Endodermal cell (in vitro differentiated cells): ENCODE measurements around the gene NEURL4. TPM values are rescaled to one million over a fixed set of nuclear protein-coding genes. Genes with fewer than 3 reads are reported as not detected.
A peak's percentile ranks its signal among the peaks of the same experiment; 100 is the strongest.

Experiments used
- DNase-seq: peaks from one replicate; pipeline ENCODE4 v3.0.0-alpha.2; 2017
- H3K27ac ChIP-seq: 2 replicates; pipeline ENCODE4 v1.5.1; 2013; ENCODE audit warnings: mild to moderate bottlenecking, low read depth, low read length, moderate library complexity
- H3K27me3 ChIP-seq: 2 replicates; pipeline ENCODE4 v1.6.1; 2013; ENCODE audit warnings: mild to moderate bottlenecking, low read length, moderate library complexity; ENCODE audit not compliant: insufficient read depth, control insufficient read depth, poor library complexity, severe bottlenecking
- H3K36me3 ChIP-seq: 2 replicates; pipeline ENCODE4 v1.7.0; 2013; ENCODE audit warnings: mild to moderate bottlenecking, low read length, moderate library complexity; ENCODE audit not compliant: control insufficient read depth, insufficient read depth
- H3K4me1 ChIP-seq: one replicate; pipeline ENCODE4 v1.7.0; 2013; ENCODE audit warnings: low read length; ENCODE audit not compliant: control insufficient read depth, insufficient read depth
- H3K4me3 ChIP-seq: 2 replicates; pipeline ENCODE4 v1.5.1; 2013; ENCODE audit warnings: mild to moderate bottlenecking, low read length, moderate library complexity
- H3K9ac ChIP-seq: 2 replicates; pipeline ENCODE4 v1.6.1; 2013; ENCODE audit warnings: mild to moderate bottlenecking, low read length, moderate library complexity; ENCODE audit not compliant: poor library complexity, severe bottlenecking; ENCODE audit errors: extremely low read depth
- H3K9me3 ChIP-seq: 2 replicates; pipeline ENCODE4 v1.6.1; 2013; ENCODE audit warnings: mild to moderate bottlenecking, low read length, moderate library complexity; ENCODE audit not compliant: control insufficient read depth
- H3K27ac Mint-ChIP-seq: 2 replicates; pipeline ENCODE4 v1.8.0; 2020; ENCODE audit warnings: mixed read lengths
- H3K27me3 Mint-ChIP-seq: 2 replicates; pipeline ENCODE4 v1.8.0; 2021; ENCODE audit warnings: mild to moderate bottlenecking, mixed read lengths; ENCODE audit not compliant: insufficient read depth
- H3K36me3 Mint-ChIP-seq: 2 replicates; pipeline ENCODE4 v1.8.0; 2020; ENCODE audit warnings: low read depth, mixed read lengths
- H3K4me1 Mint-ChIP-seq: 2 replicates; pipeline ENCODE4 v1.8.0; 2020; ENCODE audit warnings: mixed read lengths
- H3K4me3 Mint-ChIP-seq: 2 replicates; pipeline ENCODE4 v1.8.0; 2020; ENCODE audit warnings: mild to moderate bottlenecking, moderate library complexity, mixed read lengths
- H3K9me3 Mint-ChIP-seq: 2 replicates; pipeline ENCODE4 v1.8.0; 2020; ENCODE audit warnings: mild to moderate bottlenecking, mixed read lengths
- CTCF ChIP-seq: fragments of 200-600 bp; sonication (generic); conservative IDR thresholded peaks from 2 replicates; pipeline ENCODE4 v1.5.0; 2021; ENCODE audit warnings: antibody characterized with exemption, mild to moderate bottlenecking
- WGBS, 2 experiments: methylation state at CpG; one replicate each; pipeline versions ENCODE4 v1.1.5 to v1.1.7; 2013; ENCODE audit warnings: missing lambda C conversion rate in 2 of 2, mixed read lengths in 1 of 2; ENCODE audit not compliant: insufficient coverage in 1 of 2, insufficient read length in 1 of 2; 5-methylcytosine and 5-hydroxymethylcytosine counted together
- long read RNA-seq, 4 experiments: library from polyadenylated mRNA in 2 of 4; library from RNA in 1 of 4; library from capped mRNA in 1 of 4; stranded (forward) in 3 of 4; unstranded in 1 of 4; transcript quantifications; one replicate each; pipeline ENCODE4 v2.0.0, GENCODE V29; 2020 to 2021; ENCODE audit warnings: inconsistent platforms in 1 of 4
- polyA plus RNA-seq, 2 experiments: library from polyadenylated mRNA; stranded (reverse); fragments of 50-300 nt; gene quantifications; one replicate each; pipeline ENCODE4 v1.2.3, GENCODE V29; 2013
- total RNA-seq, 2 donors: library from RNA; stranded (reverse); fragmentation: NEBNext Ultra II Directional in 1 of 2; extraction: Animal tissue kit (Norgen Biotek cat#: 25700) in 1 of 2; gene quantifications; 2 replicates in 1 of 2; 3 replicates in 1 of 2; pipeline ENCODE4 v1.2.1, GENCODE V29; 2021

Gene NEURL4
- total RNA-seq: 10 to 100 TPM; 51.3 to 52.7 TPM
- polyA plus RNA-seq (2013, experiment 1 of 2): 38.0 TPM
- 30.5 TPM for polyA plus RNA-seq (2013, experiment 2 of 2)
- long read RNA-seq, experiment 1, partial matches to known transcripts: 3 of 7 reads
- long read RNA-seq, experiment 1, other reads (novel, unspliced or antisense): 4 of 7 reads
- long read RNA-seq, experiment 2, full-length matches to known transcripts: 4 of 16 reads
- long read RNA-seq, experiment 2, partial matches to known transcripts: 5 of 16 reads
- long read RNA-seq, experiment 2, other reads (novel, unspliced or antisense): 7 of 16 reads
- long read RNA-seq, experiment 3, partial matches to known transcripts: 12 of 17 reads
- long read RNA-seq, experiment 3, other reads (novel, unspliced or antisense): 5 of 17 reads
- long read RNA-seq, experiment 4, partial matches to known transcripts: 3 of 3 reads
- long read RNA-seq, experiment 4, other reads (novel, unspliced or antisense): 0 of 3 reads

DNA sequence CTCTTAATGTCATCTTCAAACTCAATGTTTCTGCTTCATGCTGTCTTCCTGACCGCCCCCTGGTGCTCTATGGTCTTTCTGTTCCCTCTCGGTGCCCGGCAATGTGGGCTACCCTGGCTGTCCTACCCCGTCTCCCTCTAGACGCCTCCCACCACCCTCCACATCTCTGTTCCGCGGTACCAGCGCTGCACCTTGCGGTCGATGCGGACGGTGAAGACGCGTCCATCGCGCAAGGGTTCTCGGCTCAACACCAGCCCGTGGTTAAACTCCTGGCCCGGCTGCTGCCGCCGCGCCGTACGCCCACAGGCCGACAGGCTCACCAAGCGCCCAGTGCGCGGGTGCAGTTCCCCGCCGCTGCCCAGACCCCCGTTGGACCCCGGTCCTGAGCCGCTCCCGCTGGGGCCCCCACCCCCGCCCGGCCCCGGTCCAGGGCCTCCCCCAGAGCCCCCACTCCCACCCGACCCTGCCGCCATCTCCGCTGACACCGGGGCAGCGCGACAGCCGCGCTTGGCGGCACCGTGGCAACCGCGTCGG, at the start of gene NEURL4:
NEURL4 (minus strand) TSS at position 496 of the 534 bp plus-strand sequence; CDS start at position 473, 23 bp downstream.
- Mint-ChIP-seq H3K27ac (peak within 1 kb of the TSS; percentile 96), H3K4me1 (peaks cover 10% of the 10 kb centered on the region), H3K4me3 (peak within 1 kb of the TSS; percentile 81), H3K36me3 (peaks cover 12% of the 10 kb centered on the region), H3K9me3 (no peaks in the 10 kb centered on the region), H3K27me3 (no peaks in the 10 kb centered on the region)
- peak within 1 kb of the TSS; percentile 82 for H3K4me3 ChIP-seq
- H3K9ac ChIP-seq: peak within 1 kb of the TSS; percentile 71
- H3K9me3 ChIP-seq: no peaks in the 10 kb centered on the region
- no peak for DNase-seq
- peaks cover 16% of the 10 kb centered on the region for H3K36me3 ChIP-seq
- no peaks in the 10 kb centered on the region for H3K4me1 ChIP-seq
- no peaks in the 10 kb centered on the region for H3K27me3 ChIP-seq
- no peak for TF ChIP-seq CTCF
- 0 to 3% methylated on average over 4 to 50 of the region's 50 CpGs for WGBS, 2 experiments
- peak within 1 kb of the TSS; percentile 98 for H3K27ac ChIP-seq

- Histone ChIP-seq H3K4me3 (no peak overlapping the region), H3K9me3 (peaks cover 3% of the 10 kb centered on the region), H3K27ac (no peak overlapping the region), H3K36me3 (no peaks in the 10 kb centered on the region), H3K4me1 (no peaks in the 10 kb centered on the region), H3K27me3 (no peaks in the 10 kb centered on the region), H3K9ac (no peak overlapping the region)
- DNase-seq: no peak
- Mint-ChIP-seq H3K27me3 (peaks cover 14% of the 10 kb centered on the region), H3K27ac (no peak overlapping the region), H3K4me3 (no peak overlapping the region), H3K4me1 (no peaks in the 10 kb centered on the region), H3K9me3 (peaks cover 4% of the 10 kb centered on the region), H3K36me3 (no peaks in the 10 kb centered on the region)
- no peak for TF ChIP-seq CTCF
- WGBS, 2 experiments: 92 to 100% methylated on average over 2 of the region's 2 CpGs
Observed at GRCh38 chr17:7374353-7374752, 45.2 kb upstream of the NEURL4 start.

DNA sequence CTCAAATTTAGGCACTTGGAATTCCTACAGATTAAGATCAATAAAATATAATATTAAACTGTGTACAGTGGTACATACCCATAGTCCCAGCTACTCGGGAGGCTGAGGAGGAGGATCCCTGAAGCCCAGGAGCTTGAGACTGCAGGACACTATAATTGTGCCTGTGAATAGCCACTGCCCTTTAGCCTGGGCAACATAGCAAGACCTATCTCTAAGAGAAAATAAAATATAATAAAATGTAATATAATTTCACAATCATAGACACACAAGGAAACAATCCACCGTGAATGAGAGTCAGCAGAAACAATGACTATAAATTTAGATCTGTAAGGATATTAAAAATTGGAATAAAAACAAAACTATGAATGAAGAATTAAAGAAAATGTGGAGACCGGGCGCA, 41.7 kb upstream of the NEURL4 start:
- Mint-ChIP-seq H3K4me1 (no peaks in the 10 kb centered on the region), H3K27ac (no peak overlapping the region)
- no peak for DNase-seq

More for the DNA sequence above, 41.7 kb upstream of the NEURL4 start:
- no peaks in the 10 kb centered on the region for H3K36me3 ChIP-seq
- no peak overlapping the region for H3K9ac ChIP-seq
- H3K4me1 ChIP-seq: no peaks in the 10 kb centered on the region
- TF ChIP-seq CTCF: no peak
- peaks cover 12% of the 10 kb centered on the region for H3K27me3 Mint-ChIP-seq
- H3K4me3 Mint-ChIP-seq: no peak overlapping the region
- no peaks in the 10 kb centered on the region for H3K27me3 ChIP-seq
- H3K9me3 ChIP-seq: no peaks in the 10 kb centered on the region
- H3K4me3 ChIP-seq: no peak overlapping the region
- WGBS, 2 experiments: 75 to 98% methylated on average over 2 to 4 of the region's 4 CpGs
- H3K36me3 Mint-ChIP-seq: no peaks in the 10 kb centered on the region
- no peak overlapping the region for H3K27ac ChIP-seq
- H3K9me3 Mint-ChIP-seq: no peaks in the 10 kb centered on the region
